Measurements from ENCODE around the gene SCN4A.
"Not testable (repeated sequence)": the region's sequence is repeated elsewhere in the genome, so short reads cannot be mapped to it uniquely, and the experiment has no call there.

- not testable (repeated sequence) for TF ChIP-seq CTCF (IDR thresholded peaks at IDR 0.05; ENCODE audit: low read length); EZH2 (IDR thresholded peaks at IDR 0.05; ENCODE audit: borderline replicate concordance, low read length)
These were observed 50.3 kb downstream of the SCN4A start for GRCh38 chr17:63922402-63922801.

Measured in OCI-LY1 (cell line).